PC-3 (cell line): ENCODE data around the gene SSBP2.

Experiments used
- EZH2phosphoT487 ChIP-seq: fragments of 300-600 bp; sonication (generic); IDR thresholded peaks from 2 replicates; pipeline ENCODE4 v1.6.1; 2018; ENCODE audit warnings: mild to moderate bottlenecking, antibody characterized with exemption, low read length, borderline replicate concordance
- TF ChIP-seq, protein P1 (sequence below): fragments of 300-600 bp; sonication (generic); conservative IDR thresholded peaks from 2 replicates; pipeline ENCODE4 v1.5.1; 2017; ENCODE audit warnings: antibody characterized with exemption, low read depth, mild to moderate bottlenecking, low read length

DNA sequence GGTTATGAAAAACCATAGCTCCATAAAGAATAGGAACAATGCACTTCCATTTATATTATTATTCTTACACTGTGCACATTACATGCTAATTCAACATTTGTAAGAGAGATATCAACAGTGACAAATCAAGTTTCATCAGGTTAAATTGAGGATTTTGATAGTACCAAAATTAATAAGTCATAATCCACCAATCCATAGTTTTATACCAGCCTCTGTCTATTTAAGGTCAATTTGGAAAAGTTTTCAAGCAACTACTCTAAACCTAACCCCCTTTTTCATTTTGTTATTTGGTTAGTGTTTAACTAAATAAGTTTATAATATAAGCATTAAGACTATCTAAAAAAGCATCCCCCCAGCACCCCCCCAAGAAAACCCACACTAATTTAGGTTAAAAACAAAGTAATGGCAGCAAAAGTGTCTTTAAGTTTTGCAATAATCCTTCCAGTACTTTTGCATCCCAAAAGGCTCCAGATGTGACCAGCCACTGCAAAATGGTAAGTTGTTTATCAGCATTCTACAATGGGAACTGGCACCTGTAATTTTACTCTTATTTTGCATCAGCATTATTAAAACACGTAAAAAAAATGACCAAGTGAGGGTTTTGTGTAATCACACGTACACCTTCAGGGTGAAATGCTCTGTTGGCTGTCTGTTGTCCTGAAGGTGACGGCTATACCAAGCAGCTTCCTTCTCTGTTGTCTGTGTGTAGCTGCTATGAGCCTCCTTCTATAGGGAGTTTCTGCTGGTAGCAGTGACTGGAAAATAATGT lies 36.8 kb upstream of the SSBP2 start:
- no peak for TF ChIP-seq EZH2phosphoT487
- TF ChIP-seq, protein P1, sequence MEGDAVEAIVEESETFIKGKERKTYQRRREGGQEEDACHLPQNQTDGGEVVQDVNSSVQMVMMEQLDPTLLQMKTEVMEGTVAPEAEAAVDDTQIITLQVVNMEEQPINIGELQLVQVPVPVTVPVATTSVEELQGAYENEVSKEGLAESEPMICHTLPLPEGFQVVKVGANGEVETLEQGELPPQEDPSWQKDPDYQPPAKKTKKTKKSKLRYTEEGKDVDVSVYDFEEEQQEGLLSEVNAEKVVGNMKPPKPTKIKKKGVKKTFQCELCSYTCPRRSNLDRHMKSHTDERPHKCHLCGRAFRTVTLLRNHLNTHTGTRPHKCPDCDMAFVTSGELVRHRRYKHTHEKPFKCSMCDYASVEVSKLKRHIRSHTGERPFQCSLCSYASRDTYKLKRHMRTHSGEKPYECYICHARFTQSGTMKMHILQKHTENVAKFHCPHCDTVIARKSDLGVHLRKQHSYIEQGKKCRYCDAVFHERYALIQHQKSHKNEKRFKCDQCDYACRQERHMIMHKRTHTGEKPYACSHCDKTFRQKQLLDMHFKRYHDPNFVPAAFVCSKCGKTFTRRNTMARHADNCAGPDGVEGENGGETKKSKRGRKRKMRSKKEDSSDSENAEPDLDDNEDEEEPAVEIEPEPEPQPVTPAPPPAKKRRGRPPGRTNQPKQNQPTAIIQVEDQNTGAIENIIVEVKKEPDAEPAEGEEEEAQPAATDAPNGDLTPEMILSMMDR, result no peak
